Duodenal mucosa (tissue), 2 donors: ENCODE data around the gene ACOT13.
"Not testable (repeated sequence)": the region's sequence is repeated elsewhere in the genome, so short reads cannot be mapped to it uniquely, and the experiment has no call there.

Source experiments
- H3K27ac ChIP-seq: one replicate; pipeline ENCODE4 v1.7.0; 2013; ENCODE audit warnings: low read depth, low read length
- H3K27me3 ChIP-seq, 2 donors: one replicate each; pipeline ENCODE4 v1.7.0; 2013; ENCODE audit warnings: low read length in 2 of 2, control low read depth in 1 of 2; ENCODE audit not compliant: insufficient read depth in 2 of 2, control insufficient read depth in 1 of 2
- H3K36me3 ChIP-seq, 2 donors: one replicate each; pipeline ENCODE4 v1.7.0; 2013; ENCODE audit warnings: low read length in 2 of 2, control low read depth in 1 of 2; ENCODE audit not compliant: insufficient read depth in 2 of 2, control insufficient read depth in 1 of 2
- H3K4me1 ChIP-seq, 2 donors: one replicate each; pipeline ENCODE4 v1.7.0; 2013; ENCODE audit warnings: low read length in 2 of 2, control low read depth in 1 of 2; ENCODE audit not compliant: insufficient read depth in 2 of 2, control insufficient read depth in 1 of 2
- H3K4me3 ChIP-seq, 2 donors: one replicate each; pipeline ENCODE4 v1.7.0; 2013; ENCODE audit warnings: low read length in 2 of 2, low read depth in 1 of 2
- H3K9ac ChIP-seq, 2 donors: one replicate each; pipeline ENCODE4 v1.7.0; 2013; ENCODE audit warnings: low read length in 2 of 2, low read depth in 1 of 2
- H3K9me3 ChIP-seq, 2 donors: one replicate each; pipeline ENCODE4 v1.7.0; 2013; ENCODE audit warnings: low read length in 2 of 2, control low read depth in 1 of 2; ENCODE audit not compliant: control insufficient read depth in 1 of 2

Gene ACOT13

DNA sequence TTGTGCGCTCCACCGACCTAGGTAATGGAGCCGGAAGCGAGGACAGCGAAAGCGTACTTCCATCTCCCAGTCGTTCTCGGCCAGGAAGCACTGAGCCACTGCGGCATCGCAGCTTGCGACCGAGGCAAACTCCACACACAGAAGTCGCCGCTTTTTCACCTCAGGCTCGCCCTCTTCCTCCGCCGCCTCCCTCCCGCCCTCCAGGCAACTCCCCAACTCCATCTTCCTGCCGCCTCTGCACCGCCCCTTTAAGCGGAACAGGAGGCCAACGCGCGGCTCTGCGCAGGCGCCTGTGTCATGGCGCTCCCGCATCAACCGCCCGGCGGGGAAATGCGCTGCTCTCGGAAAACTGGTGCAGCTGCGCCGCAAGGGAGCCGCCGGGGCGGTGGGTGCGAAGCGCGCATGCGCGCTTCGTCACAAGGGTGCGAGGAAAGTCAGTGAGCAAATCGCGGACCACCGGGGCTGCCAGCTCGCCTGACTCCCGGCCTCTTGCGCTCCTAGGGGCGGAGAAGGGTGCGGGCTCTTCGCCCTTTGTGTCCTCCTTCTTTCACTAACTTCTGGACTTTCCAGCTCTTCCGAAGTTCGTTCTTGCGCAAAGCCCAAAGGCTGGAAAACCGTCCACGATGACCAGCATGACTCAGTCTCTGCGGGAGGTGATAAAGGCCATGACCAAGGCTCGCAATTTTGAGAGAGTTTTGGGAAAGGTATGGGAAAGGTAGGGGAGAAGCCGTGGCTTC lies at the start of gene ACOT13, which contains the start of gene TDP2:
Gene ACOT13, plus strand, starts transcription at position 437 of the 737 bp plus-strand sequence. Its CDS starts 187 bp downstream, at position 624.
Gene TDP2, minus strand, starts transcription at position 259 of the 737 bp plus-strand sequence. Its CDS starts 37 bp downstream, at position 222.
- peaks cover 2 to 9% of the 10 kb centered on the region in 2 donors for H3K9me3 ChIP-seq
- H3K27me3 ChIP-seq = no peaks in the 10 kb centered on the region
- peak within 1 kb of the TSS; percentile 88 for H3K27ac ChIP-seq
- peaks cover 0 to 15% of the 10 kb centered on the region in 2 donors for H3K36me3 ChIP-seq
- H3K4me1 ChIP-seq = peaks cover 29 to 43% of the 10 kb centered on the region in 2 donors
- peak within 1 kb of the TSS; percentile 92 to 100 for H3K9ac ChIP-seq
- H3K4me3 ChIP-seq = peak within 1 kb of the TSS; percentile 95 to 96

DNA sequence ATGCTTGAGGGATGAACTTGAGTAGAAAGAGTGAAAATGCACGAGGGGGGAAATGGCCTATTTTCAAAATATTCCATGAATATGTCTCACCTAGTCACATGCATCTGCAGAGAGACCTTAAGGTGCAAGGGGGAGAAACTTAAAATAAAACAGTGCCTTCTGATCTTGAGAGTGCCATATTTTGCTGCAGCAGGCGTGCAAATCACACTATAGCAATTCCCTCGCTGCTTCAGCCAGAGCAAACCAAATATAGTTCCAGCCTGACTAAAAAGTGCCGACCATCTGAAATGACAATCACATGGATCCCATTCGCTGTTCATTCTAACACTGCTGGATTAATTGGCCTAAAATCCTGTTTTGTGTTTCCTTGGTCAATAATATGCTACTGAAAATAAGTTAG lies 47.2 kb upstream of the ACOT13 start:
- H3K27ac ChIP-seq = no peak overlapping the region

DNA sequence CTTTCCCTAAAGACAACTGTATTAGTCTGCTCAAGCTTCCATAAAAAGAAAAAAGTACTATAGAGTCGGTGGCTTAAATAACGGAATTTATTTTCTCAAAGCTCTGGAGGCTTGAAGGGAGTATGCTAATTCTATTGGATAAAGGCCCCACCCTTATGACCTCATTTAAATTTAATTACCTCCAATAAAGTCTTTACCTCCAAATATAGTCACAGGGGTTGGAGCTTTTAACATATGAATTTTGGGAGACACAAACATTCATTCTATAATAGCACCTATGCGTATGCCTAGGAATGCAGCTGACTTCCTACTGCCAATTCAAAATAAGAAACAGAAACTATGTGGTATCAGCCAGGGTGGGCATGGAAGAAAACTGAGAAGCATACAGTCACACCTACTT lies 46.2 kb upstream of the ACOT13 start:
- H3K27me3 ChIP-seq = no peaks in the 10 kb centered on the region
- no peaks in the 10 kb centered on the region for H3K9me3 ChIP-seq
- no peak overlapping the region for H3K27ac ChIP-seq
- no peaks in the 10 kb centered on the region for H3K36me3 ChIP-seq
- no peak overlapping the region for H3K9ac ChIP-seq
- no peak overlapping the region for H3K4me3 ChIP-seq
- no peaks in the 10 kb centered on the region for H3K4me1 ChIP-seq

More for the DNA sequence above, 47.2 kb upstream of the ACOT13 start:
- Histone ChIP-seq H3K9me3 (no peaks in the 10 kb centered on the region), H3K4me3 (no peak overlapping the region), H3K36me3 (no peaks in the 10 kb centered on the region), H3K9ac (no peak overlapping the region), H3K4me1 (no peaks in the 10 kb centered on the region), H3K27me3 (no peaks in the 10 kb centered on the region)

DNA sequence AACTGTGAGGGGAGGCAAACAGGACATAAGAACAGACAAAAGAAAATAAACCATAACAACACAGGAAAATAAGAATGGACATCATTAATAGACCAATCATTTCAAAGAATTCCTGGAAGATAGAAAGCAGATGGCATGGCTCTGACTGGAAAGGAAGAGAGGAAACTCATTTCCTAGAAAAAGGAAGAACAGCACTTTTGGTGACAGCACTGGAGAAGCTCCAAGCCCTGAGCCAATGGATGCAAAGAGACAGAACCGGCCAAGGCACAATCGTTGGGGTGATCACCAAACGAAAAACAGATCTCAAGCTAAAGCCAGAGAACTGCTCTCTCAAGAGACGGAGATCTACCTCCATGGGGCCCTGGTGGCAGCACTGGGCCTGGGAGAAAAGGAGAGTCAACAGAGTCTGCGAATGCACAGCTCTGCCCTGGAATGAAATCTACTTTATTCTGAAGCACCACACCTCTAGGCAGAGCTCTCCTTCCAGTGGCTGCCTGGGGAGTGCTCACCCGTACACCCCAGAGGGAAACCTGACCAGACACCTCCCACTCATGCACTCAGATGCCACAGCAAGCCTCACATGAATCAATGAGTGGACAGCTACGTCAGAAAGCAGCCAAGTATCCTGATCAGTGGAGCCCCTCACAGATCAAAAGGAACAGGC lies 45.1 kb upstream of the ACOT13 start:
- Histone ChIP-seq H3K4me3 (no peak overlapping the region), H3K9me3 (no peaks in the 10 kb centered on the region), H3K4me1 (no peaks in the 10 kb centered on the region), H3K27me3 (no peaks in the 10 kb centered on the region), H3K36me3 (no peaks in the 10 kb centered on the region), H3K27ac (no peak overlapping the region), H3K9ac (no peak overlapping the region)

DNA sequence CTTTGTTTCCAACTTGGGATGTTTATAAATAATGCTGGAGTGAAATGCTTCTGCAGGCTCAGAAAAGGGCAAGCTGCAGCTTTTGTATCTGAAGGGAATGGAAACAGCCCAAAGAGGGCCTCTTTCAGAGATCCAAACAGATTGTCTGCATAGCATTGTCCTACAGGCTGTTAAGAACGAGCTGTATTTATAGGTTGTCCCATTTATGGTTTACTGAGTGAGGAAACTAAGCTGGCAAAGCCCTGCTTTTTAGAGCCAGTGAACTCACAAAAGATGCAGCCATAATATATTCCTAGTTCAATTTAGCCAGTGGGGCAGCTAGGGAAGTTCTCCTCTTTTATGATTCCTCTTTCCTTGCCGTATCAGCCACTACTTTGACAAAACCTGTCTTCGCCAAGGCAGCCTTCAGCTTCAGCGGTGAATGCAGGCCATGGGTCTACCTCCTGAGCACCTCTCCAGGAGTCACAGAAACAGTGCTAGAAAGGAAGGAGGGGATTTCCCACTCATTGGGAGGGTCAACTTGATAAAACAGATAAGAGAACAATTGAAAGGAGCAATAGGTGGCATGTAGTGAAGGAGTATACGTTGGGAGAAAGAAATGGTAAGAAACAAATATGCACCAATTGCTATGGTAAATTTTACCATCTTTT lies 35.9 kb upstream of the ACOT13 start:
- Histone ChIP-seq H3K27ac (no peak overlapping the region), H3K36me3 (no peaks in the 10 kb centered on the region), H3K9me3 (peaks cover 0 to 3% of the 10 kb centered on the region in 2 donors), H3K27me3 (no peaks in the 10 kb centered on the region), H3K4me3 (no peak overlapping the region), H3K4me1 (no peaks in the 10 kb centered on the region), H3K9ac (no peak overlapping the region)

DNA sequence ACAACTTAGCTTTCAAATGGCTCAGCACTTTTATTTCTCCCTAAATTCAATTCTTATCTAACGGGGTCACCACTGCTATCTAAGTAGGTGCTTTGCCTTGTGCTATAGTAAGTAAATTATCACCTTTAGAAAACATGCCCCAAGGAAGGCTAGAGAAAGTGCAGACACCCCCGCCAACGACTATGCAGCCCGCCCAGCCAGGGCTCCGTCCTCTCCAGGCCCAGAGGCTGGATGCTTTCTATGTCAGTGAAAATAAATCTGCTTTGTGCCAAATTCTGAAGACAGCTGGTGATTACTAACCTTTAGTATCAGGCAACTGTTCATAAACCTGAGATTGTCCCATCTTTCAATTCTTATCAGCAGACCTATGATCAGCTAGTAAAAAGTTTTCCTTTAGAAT lies 35.2 kb upstream of the ACOT13 start:
- H3K36me3 ChIP-seq = no peaks in the 10 kb centered on the region
- H3K27me3 ChIP-seq = no peaks in the 10 kb centered on the region
- H3K4me1 ChIP-seq = no peaks in the 10 kb centered on the region
- H3K9ac ChIP-seq = no peak overlapping the region
- peaks cover 0 to 3% of the 10 kb centered on the region in 2 donors for H3K9me3 ChIP-seq
- no peak overlapping the region for H3K4me3 ChIP-seq
- no peak overlapping the region for H3K27ac ChIP-seq

DNA sequence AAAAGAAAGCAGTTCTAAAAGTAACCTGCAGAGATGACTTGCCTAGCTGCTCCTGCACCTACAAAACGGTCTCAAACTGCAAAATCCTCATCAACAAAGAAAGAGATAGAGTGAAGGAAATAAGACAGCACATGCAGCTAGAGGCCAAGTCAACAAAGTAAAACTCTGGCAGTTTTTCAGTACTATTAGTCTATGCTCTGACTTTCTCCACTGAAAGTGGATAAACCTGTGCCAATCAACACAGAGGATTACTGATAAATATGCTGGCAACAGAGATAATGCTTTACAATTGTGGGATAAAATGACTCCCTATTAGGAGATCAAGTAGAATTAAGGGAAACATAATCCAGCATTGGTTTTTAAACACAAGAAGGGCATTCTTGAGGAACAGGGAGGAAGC lies 34.3 kb upstream of the ACOT13 start:
- Histone ChIP-seq H3K4me3 (no peak overlapping the region), H3K27ac (no peak overlapping the region), H3K9me3 (peaks cover 0 to 3% of the 10 kb centered on the region in 2 donors), H3K4me1 (no peaks in the 10 kb centered on the region), H3K27me3 (no peaks in the 10 kb centered on the region), H3K36me3 (no peaks in the 10 kb centered on the region), H3K9ac (no peak overlapping the region)

DNA sequence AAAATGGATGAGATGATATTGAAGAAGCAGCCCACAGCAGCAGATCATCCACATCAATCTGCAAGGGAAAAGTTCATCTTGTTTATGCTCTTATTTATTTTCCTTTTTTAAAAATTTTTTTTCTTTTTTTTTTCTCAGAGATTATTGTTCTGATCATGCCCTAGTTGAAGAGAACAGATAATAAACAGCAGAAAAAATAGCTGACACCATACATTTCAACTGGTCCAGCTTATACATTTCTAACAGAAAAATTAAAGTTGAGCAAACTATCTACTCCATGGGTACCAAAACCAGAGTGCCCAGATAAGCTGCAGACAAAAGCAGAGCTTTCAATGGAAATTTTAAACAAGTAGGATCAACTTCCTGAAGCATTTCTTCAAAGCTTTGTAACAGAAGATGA lies 30.2 kb upstream of the ACOT13 start:
- H3K36me3 ChIP-seq = no peaks in the 10 kb centered on the region
- H3K27ac ChIP-seq = no peak overlapping the region
- peaks cover 0 to 3% of the 10 kb centered on the region in 2 donors for H3K9me3 ChIP-seq
- no peak overlapping the region for H3K9ac ChIP-seq
- no peaks in the 10 kb centered on the region for H3K4me1 ChIP-seq
- no peaks in the 10 kb centered on the region for H3K27me3 ChIP-seq
- no peak overlapping the region for H3K4me3 ChIP-seq

DNA sequence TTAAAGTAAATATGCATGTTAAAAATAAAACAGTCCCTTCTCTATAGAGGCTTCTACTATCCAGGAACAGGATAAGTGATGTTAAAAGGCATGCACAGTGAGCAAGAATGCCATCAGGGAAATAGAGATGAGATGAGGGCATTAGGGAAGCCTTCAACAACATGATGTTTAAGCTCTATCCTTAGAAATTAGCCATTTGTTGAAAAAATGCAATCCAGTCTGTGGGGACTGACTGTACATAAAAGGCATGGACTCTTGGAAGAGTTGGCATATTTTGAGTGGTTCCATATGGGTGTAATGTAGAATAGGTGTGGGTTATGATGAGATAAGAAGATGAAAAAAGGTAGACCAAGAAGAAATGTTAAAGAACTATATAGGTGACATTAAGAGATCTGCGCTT lies 26.7 kb upstream of the ACOT13 start:
- Histone ChIP-seq H3K27ac (no peak overlapping the region), H3K4me3 (no peak overlapping the region), H3K36me3 (no peaks in the 10 kb centered on the region), H3K27me3 (peaks cover 5 to 12% of the 10 kb centered on the region in 2 donors), H3K9me3 (peaks cover 0 to 3% of the 10 kb centered on the region in 2 donors), H3K9ac (no peak overlapping the region), H3K4me1 (peaks cover 0 to under 1% of the 10 kb centered on the region in 2 donors)

DNA sequence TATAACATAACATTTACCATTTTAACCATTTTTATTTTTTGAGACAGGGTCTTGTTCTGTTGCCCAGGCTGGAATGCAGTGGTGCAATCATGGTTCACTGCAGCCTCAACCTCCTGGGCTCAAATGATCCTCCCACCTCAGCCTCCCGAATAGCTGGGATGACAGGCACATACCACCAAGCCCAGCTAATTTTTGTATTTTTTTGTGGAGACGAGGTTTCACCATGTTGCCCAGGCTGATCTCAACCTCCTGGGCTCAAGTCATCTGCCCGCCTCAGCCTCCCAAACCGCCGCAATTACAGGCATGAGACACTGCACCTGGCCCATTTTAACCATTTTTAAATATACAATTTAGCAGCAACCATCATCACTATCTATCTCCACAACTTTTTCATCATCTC lies 26.2 kb upstream of the ACOT13 start:
- H3K27me3 ChIP-seq = peaks cover 5 to 12% of the 10 kb centered on the region in 2 donors
- not testable (repeated sequence) for H3K9me3 ChIP-seq, H3K27ac ChIP-seq, H3K36me3 ChIP-seq, H3K9ac ChIP-seq, H3K4me3 ChIP-seq, H3K4me1 ChIP-seq
